Neutrophil (primary cell): Measurements from ENCODE around the gene ATP2B3.
"Not testable (repeated sequence)": the region's sequence is repeated elsewhere in the genome, so short reads cannot be mapped to it uniquely, and the experiment has no call there.

Source experiments
- H3K27ac ChIP-seq: fragments of 200-600 bp; sonication (generic); 2 replicates; pipeline ENCODE4 v1.5.1; 2016; ENCODE audit warnings: mild to moderate bottlenecking, moderate library complexity
- H3K27me3 ChIP-seq: fragments of 200-600 bp; sonication (generic); 2 replicates; pipeline ENCODE4 v1.6.0; 2016; ENCODE audit warnings: mild to moderate bottlenecking
- H3K36me3 ChIP-seq: fragments of 200-600 bp; sonication (generic); 2 replicates; pipeline ENCODE4 v1.5.1; 2017
- H3K4me1 ChIP-seq, 2 experiments: fragments of 200-600 bp in 1 of 2; sonication (generic) in 1 of 2; 1 replicate in 1 of 2; 2 replicates in 1 of 2; pipeline versions ENCODE4 v1.5.1 to v1.6.1; 2013 to 2016; ENCODE audit warnings: low read depth in 1 of 2, low read length in 1 of 2, mild to moderate bottlenecking in 1 of 2, moderate library complexity in 1 of 2; ENCODE audit not compliant: control insufficient read depth in 1 of 2, insufficient read depth in 1 of 2
- H3K4me3 ChIP-seq, 2 experiments: fragments of 200-600 bp in 1 of 2; sonication (generic) in 1 of 2; 1 replicate in 1 of 2; 2 replicates in 1 of 2; pipeline ENCODE4 v1.5.1; 2013 to 2016; ENCODE audit warnings: low read depth in 1 of 2, low read length in 1 of 2, mild to moderate bottlenecking in 1 of 2, moderate library complexity in 1 of 2
- H3K9me3 ChIP-seq: fragments of 200-600 bp; sonication (generic); 2 replicates; pipeline ENCODE4 v1.5.1; 2016
- CTCF ChIP-seq: fragments of 200-600 bp; sonication (generic); IDR thresholded peaks from 2 replicates; pipeline ENCODE4 v1.5.1; 2016; ENCODE audit warnings: antibody characterized with exemption

The ATP2B3 gene

GRCh38 chrX:153603131-153603656 lies 85.8 kb downstream of the ATP2B3 start:
- no peak for TF ChIP-seq CTCF
- no peaks in the 10 kb centered on the region for H3K36me3 ChIP-seq
- H3K4me3 ChIP-seq = no peak overlapping the region
- no peaks in the 10 kb centered on the region for H3K27me3 ChIP-seq
- no peak overlapping the region for H3K27ac ChIP-seq
- no peaks in the 10 kb centered on the region for H3K9me3 ChIP-seq
- H3K4me1 ChIP-seq = peaks cover 8 to 13% of the 10 kb centered on the region in 2 experiments

GRCh38 chrX:153604666-153605380 lies 87.4 kb downstream of the ATP2B3 start:
- not testable (repeated sequence) for H3K4me1 ChIP-seq, H3K4me3 ChIP-seq, H3K36me3 ChIP-seq, H3K27ac ChIP-seq, H3K9me3 ChIP-seq
- H3K27me3 ChIP-seq = peaks cover 15% of the 10 kb centered on the region

GRCh38 chrX:153606503-153606902 lies 89.1 kb downstream of the ATP2B3 start:
- H3K4me3 ChIP-seq = no peak overlapping the region
- peaks cover 31% of the 10 kb centered on the region for H3K27me3 ChIP-seq
- H3K9me3 ChIP-seq = no peaks in the 10 kb centered on the region
- no peaks in the 10 kb centered on the region for H3K36me3 ChIP-seq
- H3K27ac ChIP-seq = no peak overlapping the region
- peaks cover 0 to 7% of the 10 kb centered on the region in 2 experiments for H3K4me1 ChIP-seq
- no peak for TF ChIP-seq CTCF

- no peak for TF ChIP-seq CTCF
- no peak overlapping the region for H3K4me3 ChIP-seq
- H3K27me3 ChIP-seq = peaks cover 45% of the 10 kb centered on the region
- H3K36me3 ChIP-seq = no peaks in the 10 kb centered on the region
- H3K27ac ChIP-seq = no peak overlapping the region
- peaks cover 0 to 7% of the 10 kb centered on the region in 2 experiments for H3K4me1 ChIP-seq
- H3K9me3 ChIP-seq = no peaks in the 10 kb centered on the region
These were observed 90.9 kb downstream of the ATP2B3 start for GRCh38 chrX:153608376-153608775.

GRCh38 chrX:153608806-153609205 lies 91.4 kb downstream of the ATP2B3 start:
- Histone ChIP-seq H3K27ac (no peak overlapping the region), H3K4me3 (no peak overlapping the region), H3K27me3 (peaks cover 49% of the 10 kb centered on the region), H3K36me3 (no peaks in the 10 kb centered on the region), H3K4me1 (peaks cover 0 to 7% of the 10 kb centered on the region in 2 experiments), H3K9me3 (no peaks in the 10 kb centered on the region)
- no peak for TF ChIP-seq CTCF
